Fibroblast of lung (primary cell): Measurements from ENCODE around the gene AGAP2.

ENCODE experiments used
- CTCF ChIP-seq, 2 donors: IDR thresholded peaks in 1 of 2; conservative IDR thresholded peaks in 1 of 2; 1 replicate in 1 of 2; 2 replicates in 1 of 2; pipeline ENCODE4 v1.5.1; 2011 to 2012; ENCODE audit warnings: low read length in 2 of 2, control low read depth in 1 of 2, inconsistent platforms in 1 of 2, low read depth in 1 of 2, mild to moderate bottlenecking in 1 of 2
- EZH2 ChIP-seq: IDR thresholded peaks from 2 replicates; pipeline ENCODE4 v1.5.1; 2012; ENCODE audit warnings: low read length, control low read depth, mild to moderate bottlenecking; ENCODE audit errors: missing control alignments

GRCh38 chr12:57777367-57777766, 38.8 kb upstream of the AGAP2 start:
- TF ChIP-seq CTCF (conservative IDR thresholded peaks at IDR 0.05 in 1 of 2, IDR thresholded peaks at IDR 0.05 in 1 of 2; ENCODE audit: low read depth in 1 of 2, low read length in 2 of 2) = no peak
- no peak for TF ChIP-seq EZH2
